Colonic mucosa (tissue), 4 donors: ENCODE results near the gene LGI4. TPM values are rescaled to one million over a fixed set of nuclear protein-coding genes. Genes with fewer than 3 reads are reported as not detected.

Source experiments
- DNase-seq: peaks from one replicate; pipeline ENCODE4 v3.0.0-alpha.2; 2020
- H3K27ac ChIP-seq: fragments of 200-600 bp; one replicate; pipeline ENCODE4 v1.8.0; 2021
- H3K27me3 ChIP-seq: fragments of 200-600 bp; one replicate; pipeline ENCODE4 v1.8.0; 2021
- H3K36me3 ChIP-seq: fragments of 200-600 bp; one replicate; pipeline ENCODE4 v1.8.0; 2021
- H3K4me1 ChIP-seq: fragments of 200-600 bp; one replicate; pipeline ENCODE4 v1.8.0; 2021; ENCODE audit warnings: mild to moderate bottlenecking
- H3K4me3 ChIP-seq: fragments of 200-600 bp; one replicate; pipeline ENCODE4 v1.8.0; 2021
- H3K9ac ChIP-seq, 2 donors: one replicate each; pipeline ENCODE4 v1.7.0; 2013; ENCODE audit warnings: control low read depth in 2 of 2, low read depth in 2 of 2, low read length in 2 of 2
- H3K9me3 ChIP-seq: fragments of 200-600 bp; one replicate; pipeline ENCODE4 v1.8.0; 2021
- intact Hi-C: fragments of 100-400 bp; cut with DNase I; formaldehyde crosslinking; loops from one replicate; pipeline ENCODE4 v1.14.1; 2022
- total RNA-seq, 2 donors: library from RNA; stranded (reverse); fragmentation: NEBNext Ultra II Directional in 1 of 2; extraction: Animal tissue kit (Norgen Biotek cat#: 25700) in 1 of 2; gene quantifications; one replicate each; pipeline ENCODE4 v1.2.1, GENCODE V29; 2021
- TF ChIP-seq, protein P1 (sequence below): fragments of 200-600 bp; IDR thresholded peaks from one replicate; pipeline ENCODE4 v1.8.0; 2022; ENCODE audit warnings: antibody characterized with exemption, mild to moderate bottlenecking
- donor health status: healthy.
- donor health status: DM: no; HTN: no; CAD: no.
- donor health status: DM: no; HTN: no; CAD: no.

Gene LGI4
- total RNA-seq, 2 donors from 2014 or later = 5.8 to 10.2 TPM

DNA sequence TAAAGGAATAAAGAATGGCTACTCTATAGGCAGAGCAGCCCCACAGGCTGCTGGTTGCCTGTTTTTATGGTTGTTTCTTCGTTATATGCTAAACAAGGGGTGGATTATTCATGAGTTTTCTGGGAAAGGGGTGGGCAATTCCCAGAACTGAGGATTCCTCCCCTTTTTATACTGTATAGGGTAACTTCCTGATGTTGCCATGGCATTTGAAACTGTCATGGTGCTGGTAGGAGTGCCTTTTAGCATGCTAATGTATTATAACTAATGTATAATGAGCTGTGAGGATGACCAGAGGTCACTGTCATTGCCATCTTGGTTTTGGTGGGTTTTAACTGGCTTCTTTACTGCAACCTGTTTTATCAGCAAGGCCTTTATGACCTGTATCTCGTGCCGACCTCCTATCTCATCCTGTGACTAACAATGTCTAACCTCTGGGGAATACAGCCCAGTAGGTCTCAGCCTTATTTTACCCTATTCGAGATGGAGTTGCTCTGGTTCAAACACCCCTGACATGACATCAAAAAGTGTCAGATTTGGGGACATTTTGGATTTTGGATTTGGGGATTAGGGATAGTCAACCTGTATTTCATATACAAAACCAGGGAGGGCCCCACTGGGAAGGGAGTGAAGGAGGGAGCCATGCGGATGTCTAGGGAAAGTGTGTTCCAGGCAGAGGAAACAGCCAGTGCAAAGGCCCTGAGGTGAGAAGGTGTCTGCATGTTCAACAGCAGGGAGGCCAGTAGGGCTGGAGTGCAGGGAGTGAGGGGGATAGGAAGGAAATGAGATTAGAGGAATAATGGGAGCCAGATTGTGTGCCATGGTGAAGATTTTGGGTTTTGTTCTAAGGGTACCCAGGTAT is 30.6 kb upstream of the LGI4 start:
- no peak overlapping the region for H3K9ac ChIP-seq
- no peaks in the 10 kb centered on the region for H3K36me3 ChIP-seq

DNA sequence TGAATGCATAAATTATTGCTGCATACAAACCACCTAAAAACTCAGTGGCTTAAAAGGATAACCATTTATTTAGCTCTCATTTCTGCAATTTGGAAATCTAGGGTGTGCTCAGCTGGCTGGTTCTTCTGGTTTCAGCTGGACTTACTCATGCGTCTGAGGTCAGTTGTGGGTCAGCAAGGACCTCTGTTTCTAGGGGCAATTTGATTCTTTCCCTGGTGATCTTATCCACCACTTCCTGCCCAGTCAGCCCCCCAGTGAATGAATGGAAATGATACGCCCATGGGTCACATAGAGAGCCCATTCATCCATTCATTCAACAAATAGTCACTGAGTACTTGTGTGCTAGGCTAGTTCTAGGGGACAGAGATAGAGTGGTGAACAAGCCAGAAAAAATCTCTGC is 29.6 kb upstream of the LGI4 start:
- Histone ChIP-seq H3K4me1 (no peaks in the 10 kb centered on the region), H3K27ac (no peak overlapping the region), H3K27me3 (no peaks in the 10 kb centered on the region), H3K9ac (no peak overlapping the region), H3K36me3 (no peaks in the 10 kb centered on the region), H3K4me3 (no peak overlapping the region), H3K9me3 (no peaks in the 10 kb centered on the region)
- TF ChIP-seq, protein P1, sequence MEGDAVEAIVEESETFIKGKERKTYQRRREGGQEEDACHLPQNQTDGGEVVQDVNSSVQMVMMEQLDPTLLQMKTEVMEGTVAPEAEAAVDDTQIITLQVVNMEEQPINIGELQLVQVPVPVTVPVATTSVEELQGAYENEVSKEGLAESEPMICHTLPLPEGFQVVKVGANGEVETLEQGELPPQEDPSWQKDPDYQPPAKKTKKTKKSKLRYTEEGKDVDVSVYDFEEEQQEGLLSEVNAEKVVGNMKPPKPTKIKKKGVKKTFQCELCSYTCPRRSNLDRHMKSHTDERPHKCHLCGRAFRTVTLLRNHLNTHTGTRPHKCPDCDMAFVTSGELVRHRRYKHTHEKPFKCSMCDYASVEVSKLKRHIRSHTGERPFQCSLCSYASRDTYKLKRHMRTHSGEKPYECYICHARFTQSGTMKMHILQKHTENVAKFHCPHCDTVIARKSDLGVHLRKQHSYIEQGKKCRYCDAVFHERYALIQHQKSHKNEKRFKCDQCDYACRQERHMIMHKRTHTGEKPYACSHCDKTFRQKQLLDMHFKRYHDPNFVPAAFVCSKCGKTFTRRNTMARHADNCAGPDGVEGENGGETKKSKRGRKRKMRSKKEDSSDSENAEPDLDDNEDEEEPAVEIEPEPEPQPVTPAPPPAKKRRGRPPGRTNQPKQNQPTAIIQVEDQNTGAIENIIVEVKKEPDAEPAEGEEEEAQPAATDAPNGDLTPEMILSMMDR = no peak
- intact Hi-C loops = no loop called here
- DNase-seq = no peak

More for the DNA sequence above, 30.6 kb upstream of the LGI4 start:
- H3K4me1 ChIP-seq = no peaks in the 10 kb centered on the region
- no peaks in the 10 kb centered on the region for H3K27me3 ChIP-seq
- TF ChIP-seq, protein P1 = no peak
- H3K27ac ChIP-seq = no peak overlapping the region
- DNase-seq = no peak
- H3K9me3 ChIP-seq = no peaks in the 10 kb centered on the region
- H3K4me3 ChIP-seq = no peak overlapping the region
- intact Hi-C loops = no loop called here

DNA sequence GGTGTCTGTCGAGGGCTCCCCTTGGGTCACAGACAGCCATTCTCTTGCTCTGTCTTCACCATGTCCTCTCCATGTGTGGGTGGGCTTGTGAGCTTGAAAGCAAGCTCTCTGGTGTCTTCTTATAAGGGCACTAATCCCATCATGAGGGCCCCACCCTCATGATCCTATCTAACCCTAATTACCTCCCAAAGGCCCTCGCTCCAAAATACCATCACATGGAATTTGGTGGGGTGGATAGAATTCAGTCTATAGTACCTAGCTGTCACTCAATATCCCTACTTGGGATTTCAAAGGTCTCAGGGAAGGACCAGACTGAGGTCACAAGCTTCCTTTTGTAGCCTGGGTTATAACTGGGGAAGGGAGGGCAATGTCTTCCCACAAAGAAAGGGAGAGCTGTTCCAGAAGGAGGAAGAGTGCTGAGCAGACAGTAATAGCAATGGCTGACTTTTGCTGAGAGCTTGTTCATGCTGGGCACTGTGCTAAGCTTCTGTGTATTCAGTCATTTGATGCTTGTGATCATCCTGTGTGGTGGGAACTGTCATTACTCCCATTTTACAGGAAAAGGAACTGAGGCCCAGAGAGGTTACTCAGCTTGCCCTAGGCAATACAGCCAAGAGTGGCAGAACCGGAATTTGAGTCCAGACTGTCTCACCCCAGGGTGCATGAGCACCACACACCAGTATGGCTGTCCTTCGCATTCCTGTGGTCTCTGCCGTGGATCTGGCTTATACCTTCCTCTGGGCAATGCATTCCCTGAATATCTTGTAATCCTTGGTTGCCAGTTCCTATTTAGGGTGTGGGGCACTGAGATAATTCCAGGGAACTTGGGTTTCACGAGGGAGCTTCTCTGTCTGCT is 27.8 kb upstream of the LGI4 start:
- no peak overlapping the region for H3K4me3 ChIP-seq
- TF ChIP-seq, protein P1 = no peak
- DNase-seq = no peak
- no peak overlapping the region for H3K9ac ChIP-seq
- H3K9me3 ChIP-seq = no peaks in the 10 kb centered on the region
- no peaks in the 10 kb centered on the region for H3K27me3 ChIP-seq
- H3K27ac ChIP-seq = no peak overlapping the region
- H3K36me3 ChIP-seq = no peaks in the 10 kb centered on the region
- no peaks in the 10 kb centered on the region for H3K4me1 ChIP-seq
- intact Hi-C loops = no loop called here

DNA sequence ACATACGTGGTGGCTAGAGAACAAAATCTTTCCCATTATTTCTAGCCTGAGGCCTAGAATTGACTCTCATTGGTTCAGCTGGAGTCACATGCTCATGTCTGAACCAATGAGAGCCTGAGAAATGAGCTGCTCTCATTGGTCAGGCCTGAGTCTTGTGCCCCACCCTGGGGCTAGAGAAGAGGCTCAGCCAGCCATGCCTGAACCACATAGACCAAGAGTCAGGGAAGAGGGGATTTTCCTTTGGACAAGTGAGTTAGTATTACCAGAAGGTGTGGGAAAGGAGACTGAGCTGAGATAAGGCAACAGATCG is 26.5 kb upstream of the LGI4 start:
- intact Hi-C loops = no loop called here
- Histone ChIP-seq H3K4me1 (no peaks in the 10 kb centered on the region), H3K9me3 (no peaks in the 10 kb centered on the region), H3K9ac (no peak overlapping the region), H3K27ac (no peak overlapping the region), H3K36me3 (no peaks in the 10 kb centered on the region), H3K27me3 (no peaks in the 10 kb centered on the region), H3K4me3 (no peak overlapping the region)
- TF ChIP-seq, protein P1 = no peak
- DNase-seq = no peak

DNA sequence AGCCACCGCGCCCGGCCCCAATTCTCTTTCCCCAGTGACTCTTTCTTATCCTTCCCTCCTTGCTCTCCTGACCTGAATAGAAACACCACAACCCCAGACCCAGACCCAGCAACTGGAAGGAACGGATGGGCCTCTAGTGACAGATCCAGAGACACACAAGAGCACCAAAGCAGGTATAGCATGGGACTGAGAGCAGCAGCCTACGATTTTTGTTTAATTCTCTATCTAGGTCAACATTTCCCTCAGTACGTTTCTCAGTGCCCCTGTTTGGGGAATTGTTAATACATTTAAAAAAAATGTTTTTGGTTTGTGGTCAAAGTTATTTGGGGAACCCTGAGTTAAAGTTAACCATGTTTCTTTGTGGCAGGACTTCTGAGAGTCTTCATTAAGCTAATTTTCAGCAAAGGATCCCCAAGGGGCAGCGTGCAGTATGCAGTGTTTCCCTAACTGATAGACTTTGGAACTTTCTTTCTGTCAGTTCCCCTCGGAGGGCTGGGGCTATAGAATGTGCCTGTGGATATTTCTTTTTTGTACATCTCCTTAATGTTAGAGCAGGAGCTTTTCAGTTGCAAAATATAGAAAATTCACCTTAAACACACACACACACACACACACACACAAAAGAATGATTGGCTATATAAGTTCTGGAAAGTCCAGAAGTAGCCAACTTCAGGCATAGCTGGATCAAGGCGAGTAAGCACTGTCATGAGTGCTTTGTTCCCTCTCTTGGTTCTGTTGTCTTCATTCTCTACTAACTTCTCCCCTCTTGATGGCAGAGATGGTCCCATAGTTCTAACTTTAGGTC is 26.0 kb upstream of the LGI4 start:
- intact Hi-C loops = no loop called here
- Histone ChIP-seq H3K27ac (no peak overlapping the region), H3K9me3 (no peaks in the 10 kb centered on the region), H3K4me1 (no peaks in the 10 kb centered on the region), H3K9ac (no peak overlapping the region), H3K36me3 (no peaks in the 10 kb centered on the region), H3K27me3 (no peaks in the 10 kb centered on the region), H3K4me3 (no peak overlapping the region)
- DNase-seq = no peak
- TF ChIP-seq, protein P1 = no peak
